ENCODE results near the gene HIP1.
"Not testable (repeated sequence)": the region's sequence is repeated elsewhere in the genome, so short reads cannot be mapped to it uniquely, and the experiment has no call there.

The HIP1 gene

DNA sequence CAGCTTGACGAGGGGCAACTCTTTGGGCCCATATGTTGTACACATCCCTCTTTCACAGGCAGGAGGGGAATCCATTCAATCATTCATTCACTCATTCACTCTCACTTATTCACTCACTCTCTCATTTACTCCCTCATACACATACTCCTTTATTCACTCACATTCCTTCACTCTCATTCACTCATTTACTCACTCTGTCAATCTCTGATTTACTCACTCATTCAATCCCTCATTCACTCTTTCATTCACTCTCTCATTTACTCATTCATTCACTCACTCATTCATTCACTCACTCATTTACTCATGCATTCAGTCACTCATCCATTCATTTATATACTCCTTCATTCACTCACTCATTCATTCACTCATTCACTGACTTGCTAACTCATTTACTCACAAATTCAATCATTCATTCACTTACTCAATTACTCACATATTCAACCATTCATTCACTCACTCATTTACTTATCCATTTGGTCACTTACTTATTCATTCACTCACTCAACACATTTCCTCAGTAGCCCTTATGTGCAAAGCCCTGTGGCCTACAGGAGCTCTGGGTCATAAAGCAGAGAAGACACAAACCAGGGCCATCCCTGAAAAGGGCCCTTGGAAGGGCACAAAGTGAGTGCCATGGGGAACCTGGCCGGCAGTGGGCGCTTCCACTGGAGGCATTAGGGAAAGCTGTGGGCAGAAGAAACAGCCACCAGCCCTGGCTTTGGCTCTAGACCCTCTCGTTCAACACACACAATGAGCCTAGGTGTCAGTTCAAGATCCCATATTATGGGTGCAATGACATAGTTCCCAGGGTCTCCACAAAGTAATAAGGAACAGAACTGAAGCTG is 26.0 kb downstream of the HIP1 start:
- no peak for DNase-seq (ENCODE audit: low spot score)

- peak; percentile 91 for DNase-seq (ENCODE audit: low spot score)
Observed at GRCh38 chr7:75711656-75712514, 26.9 kb downstream of the HIP1 start.

- DNase-seq (ENCODE audit: low spot score) = no peak
Observed at GRCh38 chr7:75711076-75711475, 27.7 kb downstream of the HIP1 start.

- no peak for DNase-seq (ENCODE audit: low spot score)
Observed at GRCh38 chr7:75704928-75705327, 33.8 kb downstream of the HIP1 start.

- DNase-seq (ENCODE audit: low spot score) = no peak
Observed at GRCh38 chr7:75702515-75702914, 36.2 kb downstream of the HIP1 start.

DNA sequence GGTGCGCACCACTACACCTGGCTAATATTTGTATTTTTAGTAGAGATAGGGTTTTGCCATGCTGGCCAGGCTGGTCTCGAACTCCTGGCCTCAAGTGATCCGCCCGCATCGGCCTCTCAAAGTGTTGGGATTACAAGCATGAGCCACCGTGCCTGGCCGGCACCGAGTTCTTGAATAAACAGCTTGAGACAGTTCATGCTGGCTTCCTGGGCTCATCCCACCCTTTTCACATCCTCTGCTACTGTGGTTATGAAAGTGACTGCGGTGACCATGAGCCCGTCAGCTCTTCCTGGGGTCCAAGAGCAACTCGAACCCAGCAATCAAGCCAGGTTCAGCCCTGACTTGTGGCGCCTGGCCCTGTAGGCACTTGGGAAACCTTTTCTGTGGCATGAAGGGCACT is 38.7 kb downstream of the HIP1 start:
- DNase-seq (ENCODE audit: low spot score) = no peak

- DNase-seq (ENCODE audit: low spot score) = peak; percentile 30
Observed at GRCh38 chr7:75698358-75698757, 40.4 kb downstream of the HIP1 start.

DNA sequence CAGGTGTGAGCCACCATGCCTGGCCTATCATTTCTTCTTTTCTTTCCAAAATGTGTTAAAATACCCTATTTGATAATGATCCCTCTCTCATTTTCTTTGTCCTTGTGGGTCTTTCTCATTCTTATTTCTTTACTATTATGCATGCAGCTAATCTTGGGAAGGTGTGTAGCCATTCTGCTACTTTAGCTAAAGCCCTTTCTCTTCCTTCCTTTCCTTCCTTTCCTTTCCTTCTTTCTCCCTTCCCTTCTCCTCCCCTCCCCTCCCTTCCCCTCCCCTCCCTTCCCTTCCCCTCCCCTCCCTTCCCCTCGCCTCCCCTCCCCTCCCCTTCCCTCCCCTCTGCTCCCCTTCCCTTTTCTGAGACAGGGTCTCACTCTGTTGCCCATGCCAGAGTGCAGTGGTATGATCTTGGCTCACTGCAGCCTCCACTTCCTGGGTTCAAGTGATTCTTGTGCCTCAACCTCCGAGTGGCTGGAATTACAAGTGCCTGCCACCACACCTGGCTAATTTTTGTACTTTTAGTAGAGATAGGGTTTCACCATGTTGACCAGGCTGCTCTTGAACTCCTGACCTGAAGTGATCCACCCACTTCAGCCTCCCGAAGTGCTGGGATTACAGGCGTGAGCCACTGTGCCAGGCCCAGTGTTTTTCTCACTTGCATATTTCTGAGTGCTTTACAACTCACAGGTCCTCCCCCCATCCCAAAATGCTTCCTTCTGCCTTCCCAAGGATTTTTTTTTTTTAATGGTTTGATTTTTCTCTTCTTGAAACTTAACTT is 42.3 kb downstream of the HIP1 start:
- DNase-seq (ENCODE audit: low spot score) = no peak

DNA sequence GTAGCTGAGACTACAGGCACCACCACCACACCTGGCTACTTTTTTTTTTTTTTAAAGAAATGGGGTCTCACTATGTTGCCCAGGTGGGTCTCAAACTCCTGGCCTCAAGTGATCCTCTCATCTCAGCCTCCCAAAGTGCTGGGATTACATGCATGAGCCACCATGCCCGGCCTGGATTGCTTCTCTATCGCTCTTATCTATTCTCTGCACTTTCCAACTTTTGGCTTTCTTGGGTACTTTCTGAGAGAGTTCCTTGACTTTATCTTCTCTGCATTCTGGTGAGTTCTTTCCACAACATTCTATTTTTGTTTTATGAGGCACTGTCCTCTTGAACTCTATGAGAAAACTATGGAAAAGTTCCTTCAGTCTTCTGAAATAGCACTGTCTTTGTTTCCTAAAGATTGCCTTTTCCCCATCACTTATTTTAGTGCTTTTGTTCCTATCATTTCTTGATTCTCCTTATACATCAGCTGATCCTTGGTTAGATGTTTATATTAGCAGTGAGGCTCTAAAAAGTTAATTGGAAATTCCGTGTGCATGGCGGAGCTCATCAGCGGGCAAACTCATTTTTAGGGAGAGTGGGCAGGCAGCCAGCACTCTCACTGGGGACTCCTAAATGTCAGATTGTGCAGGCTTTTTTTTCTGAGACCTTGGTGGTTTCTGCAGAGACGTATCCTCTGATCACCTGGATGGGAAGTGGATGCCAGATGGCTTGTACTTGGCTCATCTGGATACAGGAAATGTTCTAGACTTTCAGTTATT is 43.9 kb downstream of the HIP1 start:
- DNase-seq (ENCODE audit: low spot score) = no peak

DNA sequence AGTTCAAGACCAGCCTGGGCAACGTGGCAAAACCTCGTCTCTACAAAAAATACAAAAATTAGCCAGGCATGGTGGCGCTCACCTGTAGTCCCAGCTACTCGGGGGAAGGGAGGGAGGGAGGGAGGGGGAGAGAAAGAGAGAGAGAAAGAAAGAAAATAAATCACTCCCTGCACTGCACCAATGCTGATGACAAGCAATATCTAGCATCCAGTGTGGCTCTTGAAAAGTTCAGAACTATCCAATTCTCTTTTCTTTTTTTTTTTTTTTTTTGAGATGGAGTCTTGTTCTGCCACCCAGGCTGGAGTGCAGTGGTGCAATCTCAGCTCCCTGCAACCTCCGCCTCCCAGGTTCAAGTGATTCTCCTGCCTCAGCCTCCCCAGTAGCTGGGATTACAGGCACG is 45.1 kb downstream of the HIP1 start:
- not testable (repeated sequence) for DNase-seq (ENCODE audit: low spot score)

GRCh38 chr7:75691793-75692543 is 46.8 kb downstream of the HIP1 start:
- DNase-seq (ENCODE audit: low spot score) = peak; percentile 39

- peak; percentile 79 for DNase-seq (ENCODE audit: low spot score)
Observed at GRCh38 chr7:75690121-75690523, 48.6 kb downstream of the HIP1 start.

- DNase-seq (ENCODE audit: low spot score) = peak; percentile 53
Observed at GRCh38 chr7:75689246-75690099, 49.3 kb downstream of the HIP1 start.

DNA sequence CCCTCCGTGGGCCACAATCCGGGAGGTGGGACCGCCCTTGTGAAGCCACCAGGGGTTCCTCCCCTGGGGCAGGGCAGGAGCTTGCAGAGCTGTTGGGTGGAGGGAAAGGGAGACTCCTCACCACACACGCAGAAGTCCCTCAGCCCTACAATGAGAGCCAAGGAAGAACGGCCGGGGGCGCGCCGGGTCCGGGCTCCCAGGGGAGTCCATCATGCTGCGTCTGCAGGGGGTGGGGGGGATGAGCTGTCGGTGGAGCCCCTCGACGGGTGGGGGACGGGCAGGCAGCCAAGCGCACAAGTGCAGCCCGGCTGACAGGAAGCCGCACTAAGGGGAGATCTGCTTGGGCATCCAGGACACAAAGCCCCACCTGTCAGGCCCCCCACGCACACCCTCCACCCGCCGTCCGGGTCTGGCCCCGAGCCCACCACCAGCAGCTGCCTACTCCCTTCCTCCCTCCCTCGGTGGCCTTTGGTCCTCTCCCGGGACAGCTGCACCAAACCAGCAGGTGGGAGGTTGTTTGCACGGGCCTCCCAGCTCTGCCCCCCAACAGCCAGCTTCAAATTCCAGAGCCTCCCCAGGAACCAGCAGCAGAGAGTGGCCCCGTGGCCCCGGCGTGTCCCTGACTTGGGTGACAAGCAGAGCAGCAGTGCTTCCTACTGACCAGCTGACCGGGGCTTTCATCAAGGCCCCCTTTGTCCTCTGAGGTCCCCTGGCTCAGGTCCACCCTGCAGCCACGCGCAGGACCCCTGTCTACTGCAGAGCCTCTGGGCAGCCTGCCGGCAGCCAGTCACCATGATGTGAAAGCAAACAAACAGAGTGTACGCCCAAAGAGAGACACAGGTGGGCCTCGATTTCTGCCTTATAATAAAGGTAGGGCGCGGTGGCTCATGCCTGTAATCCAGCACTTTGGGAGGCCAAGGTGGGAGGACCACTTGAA is 50.3 kb downstream of the HIP1 start:
- peak; percentile 68 for DNase-seq (ENCODE audit: low spot score)

GRCh38 chr7:75687246-75688088 is 51.3 kb downstream of the HIP1 start:
- DNase-seq (ENCODE audit: low spot score) = no peak

DNA sequence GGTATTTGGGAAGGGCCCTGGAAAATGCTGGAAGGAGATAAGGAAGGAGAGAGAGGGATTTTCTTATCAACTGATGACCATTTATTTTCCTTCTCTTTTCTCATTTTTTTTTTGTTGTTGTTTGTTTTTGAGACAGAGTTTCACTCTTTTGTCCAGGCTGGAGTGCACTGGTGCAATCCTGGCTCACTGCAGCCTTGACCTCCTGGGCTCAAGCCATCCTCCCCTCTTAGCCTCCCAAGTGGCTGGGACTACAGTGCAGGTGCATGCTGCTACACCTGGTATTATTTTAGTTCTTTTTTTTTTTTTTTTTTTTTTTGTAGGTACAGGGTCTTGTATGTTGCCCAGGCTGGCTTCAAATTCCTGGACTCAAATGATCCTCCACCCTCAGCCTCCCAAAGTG is 52.2 kb downstream of the HIP1 start:
- no peak for DNase-seq (ENCODE audit: low spot score)

GRCh38 chr7:75682052-75682451 is 56.7 kb downstream of the HIP1 start:
- not testable (repeated sequence) for DNase-seq (ENCODE audit: low spot score)

- DNase-seq (ENCODE audit: low spot score) = no peak
Observed at GRCh38 chr7:75679060-75679459, 59.7 kb downstream of the HIP1 start.
